Adrenal gland (tissue), 12 donors: ENCODE results near the gene SNN. TPM values are rescaled to one million over a fixed set of nuclear protein-coding genes. Genes with fewer than 3 reads are reported as not detected.

Experiments
- DNase-seq, 7 donors: peaks; one replicate each; pipeline ENCODE4 v3.0.0-alpha.2; 2019 to 2020
- H3K27ac ChIP-seq, 5 donors: fragments of 200-600 bp; sonication (generic) in 4 of 5; 1 replicate in 3 of 5; 2 replicates in 2 of 5; pipeline versions ENCODE4 v1.5.1 to v1.8.0; 2016 to 2020; ENCODE audit warnings: mild to moderate bottlenecking in 1 of 5
- H3K27me3 ChIP-seq: fragments of 200-600 bp; 2 replicates; pipeline ENCODE4 v1.8.0; 2021
- H3K36me3 ChIP-seq, 2 donors: fragments of 200-600 bp; replicated peaks in 1 of 2; 1 replicate in 1 of 2; 2 replicates in 1 of 2; pipeline versions ENCODE4 v1.5.1 to v1.8.0; 2018 to 2022
- H3K4me1 ChIP-seq, 2 donors: fragments of 200-600 bp; replicated peaks in 1 of 2; 1 replicate in 1 of 2; 2 replicates in 1 of 2; pipeline versions ENCODE4 v1.5.1 to v1.8.0; 2018 to 2021
- H3K4me3 ChIP-seq, 4 donors: fragments of 200-600 bp; sonication (generic) in 3 of 4; one replicate each; pipeline ENCODE4 v1.5.1; 2016 to 2018
- H3K9me3 ChIP-seq, 3 donors: fragments of 200-600 bp; sonication (generic) in 1 of 3; replicated peaks in 1 of 3; 1 replicate in 2 of 3; 2 replicates in 1 of 3; pipeline versions ENCODE4 v1.5.1 to v1.8.0; 2016 to 2021
- POLR2A ChIP-seq, 2 donors: fragments of 450-650 bp; IDR thresholded peaks; one replicate each; pipeline ENCODE4 v1.6.1; 2017; ENCODE audit warnings: antibody characterized with exemption in 2 of 2, mild to moderate bottlenecking in 2 of 2, moderate library complexity in 1 of 2
- WGBS, 4 donors: extraction: QIAGEN DNeasy Blood & Tissue Kit in 2 of 4; methylation state at CpG; one replicate each; pipeline versions ENCODE4 v1.1.5 to v1.1.7; 2013 to 2017; 5-methylcytosine and 5-hydroxymethylcytosine counted together
- intact Hi-C, 2 donors: fragments of 100-400 bp; cut with DNase I; formaldehyde crosslinking; loops; one replicate each; pipeline versions ENCODE4 v1.14.1 to v1.15.0; 2022 to 2023
- polyA plus RNA-seq, 3 donors: library from polyadenylated mRNA; stranded (reverse); fragments of 200-250 nt in 2 of 3; fragments of 350-450 nt in 1 of 3; fragmentation: Illumina TruSeq in 1 of 3; extraction: RNeasy Lipid Tissue Mini Kit (QIAGEN cat#74804) in 1 of 3; gene quantifications; one replicate each; pipeline ENCODE4 v1.2.3, GENCODE V29; 2013 to 2014
- total RNA-seq, 9 donors: library from RNA; depleted of rRNA in 4 of 9; stranded (reverse); fragments of >200 nt in 4 of 9; fragments of 120-200 nt in 1 of 9; fragmentation: NEBNext Ultra II Directional in 1 of 9; extraction: Animal tissue kit (Norgen Biotek cat#: 25700) in 1 of 9; gene quantifications; one replicate each; pipeline versions ENCODE4 v1.1.0 to v1.2.4, GENCODE V29; 2013 to 2023
- TF ChIP-seq, protein P1 (sequence below), 6 experiments: fragments of 450-650 bp in 4 of 6; fragments of 200-600 bp in 2 of 6; sonication (generic) in 1 of 6; IDR thresholded peaks; 1 replicate in 5 of 6; 2 replicates in 1 of 6; pipeline versions ENCODE4 v1.5.1 to v1.8.0; 2016 to 2021; ENCODE audit warnings: antibody characterized with exemption in 6 of 6, mild to moderate bottlenecking in 2 of 6, moderate library complexity in 1 of 6
- donor health status: healthy with polysubstance abuse.
- donor health status: Bipolar disorder and iron deficiency.
- donor health status: DM: yes; HTN: yes; CAD: no.
- donor health status: DM: no; HTN: no; CAD: no.
- donor health status: DM: no; HTN: no; CAD: no.
- donor health status: DM: yes; HTN: yes; CAD: no.

SNN gene
- total and polyA plus RNA-seq, 12 donors: 10.5 to 94.7 (median 39.3) TPM

DNA sequence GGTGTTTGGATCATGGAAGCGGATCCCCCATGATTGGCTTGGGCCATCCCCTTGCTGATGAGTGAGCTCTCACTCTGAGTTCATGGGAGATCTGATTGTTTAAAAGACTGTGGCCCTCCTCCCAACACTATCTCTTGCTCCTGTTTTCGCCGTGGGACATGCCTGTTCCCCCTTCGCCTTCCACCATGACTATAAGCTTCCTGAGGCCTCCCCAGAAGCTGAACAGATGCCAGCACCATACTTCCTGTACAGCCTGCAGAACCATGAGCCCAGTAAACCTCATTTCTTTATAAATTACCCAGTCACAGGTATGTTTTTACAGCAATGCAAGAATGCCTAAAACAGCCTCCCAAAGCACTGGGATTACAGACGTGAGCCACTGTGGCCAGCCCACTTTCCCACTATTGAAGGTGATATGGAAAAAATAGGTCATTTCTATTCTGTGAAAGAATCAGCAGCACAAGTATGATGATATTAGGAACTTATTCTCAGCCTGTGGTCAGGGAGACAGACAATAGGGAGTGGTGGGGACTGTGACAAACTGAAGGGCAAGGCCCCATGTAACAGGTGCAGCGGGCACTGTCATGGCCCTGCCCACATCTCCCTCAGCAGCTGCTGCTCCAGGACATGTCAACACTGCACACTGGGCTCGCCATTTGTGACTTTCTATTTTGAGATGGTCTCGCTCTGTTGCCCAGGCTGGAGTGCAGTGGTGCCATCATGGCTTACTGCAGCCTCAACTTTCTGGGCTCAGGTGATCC is 47.8 kb upstream of the SNN start:
- Histone ChIP-seq H3K27me3 (no peaks in the 10 kb centered on the region), H3K9me3 (no peaks in the 10 kb centered on the region), H3K4me1 (no peaks in the 10 kb centered on the region), H3K4me3 (no peak overlapping the region), H3K36me3 (no peaks in the 10 kb centered on the region), H3K27ac (no peak overlapping the region)
- 83 to 99% (median 90%) methylated on average over 8 of the region's 8 CpGs for WGBS, 4 donors
- no peak for DNase-seq
- TF ChIP-seq, protein P1, sequence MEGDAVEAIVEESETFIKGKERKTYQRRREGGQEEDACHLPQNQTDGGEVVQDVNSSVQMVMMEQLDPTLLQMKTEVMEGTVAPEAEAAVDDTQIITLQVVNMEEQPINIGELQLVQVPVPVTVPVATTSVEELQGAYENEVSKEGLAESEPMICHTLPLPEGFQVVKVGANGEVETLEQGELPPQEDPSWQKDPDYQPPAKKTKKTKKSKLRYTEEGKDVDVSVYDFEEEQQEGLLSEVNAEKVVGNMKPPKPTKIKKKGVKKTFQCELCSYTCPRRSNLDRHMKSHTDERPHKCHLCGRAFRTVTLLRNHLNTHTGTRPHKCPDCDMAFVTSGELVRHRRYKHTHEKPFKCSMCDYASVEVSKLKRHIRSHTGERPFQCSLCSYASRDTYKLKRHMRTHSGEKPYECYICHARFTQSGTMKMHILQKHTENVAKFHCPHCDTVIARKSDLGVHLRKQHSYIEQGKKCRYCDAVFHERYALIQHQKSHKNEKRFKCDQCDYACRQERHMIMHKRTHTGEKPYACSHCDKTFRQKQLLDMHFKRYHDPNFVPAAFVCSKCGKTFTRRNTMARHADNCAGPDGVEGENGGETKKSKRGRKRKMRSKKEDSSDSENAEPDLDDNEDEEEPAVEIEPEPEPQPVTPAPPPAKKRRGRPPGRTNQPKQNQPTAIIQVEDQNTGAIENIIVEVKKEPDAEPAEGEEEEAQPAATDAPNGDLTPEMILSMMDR (IDR thresholded peaks at IDR 0.05): no peak
- TF ChIP-seq POLR2A (IDR thresholded peaks at IDR 0.05): no peak
- intact Hi-C loops: no loop called here

DNA sequence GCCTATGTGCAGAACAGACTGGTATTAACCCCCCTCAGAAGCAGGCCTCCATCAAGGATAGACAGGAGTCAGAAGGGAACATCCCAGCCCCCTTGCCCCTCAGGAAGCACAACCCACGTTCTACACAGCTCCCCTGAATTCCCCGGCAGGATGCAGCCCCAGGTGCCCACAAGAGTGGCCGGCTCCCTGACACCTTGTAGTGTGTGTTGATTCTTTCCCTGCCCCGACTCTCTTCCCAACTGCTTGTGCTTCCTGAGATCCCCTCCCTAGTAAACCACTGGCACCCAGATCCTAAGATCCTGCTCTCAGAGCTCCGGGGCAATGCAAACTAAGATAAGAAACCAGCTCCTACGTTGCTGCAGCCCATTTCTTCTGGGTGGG is 46.7 kb upstream of the SNN start:
- Histone ChIP-seq H3K27me3 (no peaks in the 10 kb centered on the region), H3K4me1 (no peaks in the 10 kb centered on the region), H3K36me3 (no peaks in the 10 kb centered on the region), H3K27ac (peak overlapping the region in 1 of 5 donors; percentile 10), H3K9me3 (no peaks in the 10 kb centered on the region), H3K4me3 (no peak overlapping the region)
- no peak for TF ChIP-seq POLR2A (IDR thresholded peaks at IDR 0.05)
- TF ChIP-seq, protein P1 (IDR thresholded peaks at IDR 0.05): no peak
- intact Hi-C loops: no loop called here
- 66 to 81% (median 68%) methylated on average over 6 of the region's 6 CpGs for WGBS, 4 donors
- DNase-seq: no peak

DNA sequence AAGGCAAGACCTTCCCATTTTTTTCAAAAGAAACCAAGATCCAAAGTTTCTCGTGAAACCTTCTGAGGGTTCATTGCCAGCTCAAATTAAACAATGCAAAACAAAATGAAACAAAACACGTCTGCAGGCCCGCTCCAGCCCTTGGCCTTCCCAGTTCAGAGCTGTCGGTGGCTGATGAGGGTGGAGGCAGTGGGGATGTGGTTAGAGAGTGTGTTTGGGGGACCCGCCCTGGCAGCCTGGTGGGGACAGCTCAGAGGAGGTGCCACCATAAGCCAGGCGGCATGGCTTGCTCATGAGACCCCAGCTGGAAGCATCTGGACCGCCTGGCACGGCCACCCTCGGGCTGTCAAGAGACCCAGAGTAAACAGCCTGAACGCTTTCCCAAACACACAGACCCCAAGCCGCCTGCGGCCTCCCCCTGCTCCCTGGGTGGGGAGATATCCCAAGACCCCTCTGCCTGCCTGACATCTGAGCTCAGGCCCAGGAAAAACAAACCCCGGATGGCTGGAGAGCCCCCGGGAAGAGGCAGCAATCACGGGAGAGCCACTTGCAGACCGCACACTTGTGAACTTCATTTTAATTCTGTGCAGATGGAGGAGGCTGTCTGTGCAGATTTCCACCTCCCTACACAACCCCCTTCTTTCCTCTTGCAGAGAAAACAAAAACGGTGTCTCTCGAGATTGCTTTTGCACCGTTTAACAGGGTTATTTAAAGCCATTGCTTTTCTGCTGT is 46.2 kb upstream of the SNN start:
- no peak for DNase-seq
- TF ChIP-seq, protein P1 (IDR thresholded peaks at IDR 0.05): no peak
- TF ChIP-seq POLR2A (IDR thresholded peaks at IDR 0.05): no peak
- Histone ChIP-seq H3K9me3 (no peaks in the 10 kb centered on the region), H3K27ac (peak overlapping the region in 2 of 5 donors; percentile 8 to 30), H3K36me3 (no peaks in the 10 kb centered on the region), H3K4me1 (no peaks in the 10 kb centered on the region), H3K4me3 (no peak overlapping the region), H3K27me3 (no peaks in the 10 kb centered on the region)
- WGBS, 4 donors: 46 to 60% (median 53%) methylated on average over 10 to 19 of the region's 19 CpGs
- intact Hi-C loops: no loop called here

DNA sequence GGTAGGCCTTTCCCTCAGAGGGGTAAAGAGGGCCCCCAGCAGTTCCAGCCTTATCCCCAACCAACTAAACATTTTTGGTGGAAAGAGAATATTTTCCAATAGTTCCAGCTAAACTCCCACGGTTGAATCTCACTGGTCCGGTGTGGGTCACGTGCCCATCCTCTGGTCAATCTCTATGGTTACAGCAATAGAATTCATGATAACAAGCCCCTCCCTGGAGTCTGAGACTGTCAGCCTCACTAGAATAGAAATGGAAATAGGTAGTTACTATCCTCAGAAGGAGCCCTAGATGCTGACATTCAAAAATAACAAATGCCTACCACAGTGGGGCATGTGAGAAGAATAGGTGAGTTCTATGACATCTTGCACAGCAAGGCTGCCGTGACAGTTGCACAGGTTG is 44.0 kb upstream of the SNN start:
- intact Hi-C loops: no loop called here
- Histone ChIP-seq H3K9me3 (no peaks in the 10 kb centered on the region), H3K27me3 (no peaks in the 10 kb centered on the region), H3K4me3 (no peak overlapping the region), H3K36me3 (no peaks in the 10 kb centered on the region), H3K27ac (no peak overlapping the region), H3K4me1 (no peaks in the 10 kb centered on the region)
- no peak for DNase-seq
- 80 to 92% (median 88%) methylated on average over 4 of the region's 4 CpGs for WGBS, 4 donors
- TF ChIP-seq, protein P1 (IDR thresholded peaks at IDR 0.05): no peak
- no peak for TF ChIP-seq POLR2A (IDR thresholded peaks at IDR 0.05)
